Measurements from ENCODE around the gene FSTL5. TPM values are rescaled to one million over a fixed set of nuclear protein-coding genes. Genes with fewer than 3 reads are reported as not detected.

FSTL5 gene
- total and polyA plus RNA-seq, 10 of the 15 experiments (the other 5 are each of a cell fraction or from before 2014, with no cell fraction given), result 0.04 to 2.4 (median 0.08) TPM; not detected in 4

- TF ChIP-seq CUX1 (IDR thresholded peaks at IDR 0.05; ENCODE audit: insufficient replicate concordance, low read depth, low read length) (no peak), PBX3 (IDR thresholded peaks at IDR 0.05; ENCODE audit: insufficient replicate concordance, low read depth, low read length) (no peak), SP1 (IDR thresholded peaks at IDR 0.05; ENCODE audit: low read depth, low read length) (no peak), TCF12 (IDR thresholded peaks at IDR 0.05; ENCODE audit: low read depth, low read length) (no peak)
Observed at GRCh38 chr4:161657616-161658015, 506.2 kb downstream of the FSTL5 start (continued).

- SMC1A ChIA-PET (ENCODE audit: uncharacterized antibody, unreplicated experiment), result no interaction called here
- H3K4me2 ChIP-seq (ENCODE audit: control insufficient read depth, insufficient read depth), result no peak overlapping the region
- ATAC-seq, result no peak
- H3K9me3 ChIP-seq (replicated peaks; ENCODE audit: control insufficient read depth, insufficient read depth, low read length), result no peaks in the 10 kb centered on the region
- TF ChIP-seq ZNF687 (IDR thresholded peaks at IDR 0.05), result no peak
- TF ChIP-seq CREM (IDR thresholded peaks at IDR 0.05; ENCODE audit: low read depth), result no peak
- no peak for TF ChIP-seq SIN3A (IDR thresholded peaks at IDR 0.05; ENCODE audit: low read depth, low read length)
- no peak for TF ChIP-seq KAT2A (conservative IDR thresholded peaks at IDR 0.05; ENCODE audit: control insufficient read depth, low read depth, low read length)
- no peak for TF ChIP-seq KLF5 (IDR thresholded peaks at IDR 0.05; ENCODE audit: partially characterized antibody)
- H3K4me1 ChIP-seq (ENCODE audit: control insufficient read depth, insufficient read depth, low read length), result no peaks in the 10 kb centered on the region
- no peak overlapping the region for H3K4me3 ChIP-seq
- POLR2A ChIA-PET, result no interaction called here
- WGBS (ENCODE audit: insufficient coverage, insufficient replicate concordance, low lambda C conversion rate, missing lambda C conversion rate), result 13% methylated on average over 3 of the region's 3 CpGs
- no peaks in the 10 kb centered on the region for H3K79me2 ChIP-seq (ENCODE audit: control insufficient read depth, insufficient read depth, low read length)
- in situ Hi-C loops (cut with MboI), result no loop called here
- H3K9ac ChIP-seq (ENCODE audit: control insufficient read depth, insufficient read depth, low read length), result no peak overlapping the region
- intact Hi-C loops (cut with micrococcal nuclease; ENCODE audit: unreplicated experiment), result no loop called here
- DNase-seq (ENCODE audit: low read depth, low spot score), result no peak
- H3K27me3 ChIP-seq (replicated peaks in 1 of 2; ENCODE audit: control insufficient read depth in 2 of 2, insufficient read depth in 2 of 2, low read length in 1 of 2), result no peaks in the 10 kb centered on the region
- H3K36me3 ChIP-seq (ENCODE audit: control insufficient read depth in 2 of 2, insufficient read depth in 2 of 2, low read length in 1 of 2), result no peaks in the 10 kb centered on the region
- CTCF ChIA-PET, result no interaction called here
- RAD21 ChIA-PET (ENCODE audit: unreplicated experiment), result no interaction called here
- no peak for FAIRE-seq
- BruUV-seq (replicated peaks), result no TSS peak
- no peak overlapping the region for H3K27ac ChIP-seq (ENCODE audit: control insufficient read depth, insufficient read depth)
- no peaks in the 10 kb centered on the region for H4K20me1 ChIP-seq (ENCODE audit: control insufficient read depth, insufficient read depth)
- H2AFZ ChIP-seq (ENCODE audit: control insufficient read depth, low read depth, low read length), result no peak overlapping the region
Observed at GRCh38 chr4:161656594-161656993, 507.2 kb downstream of the FSTL5 start.

Measured in GM12878 (cell line).